Fibroblast of villous mesenchyme (primary cell): ENCODE data around the gene PTBP2. TPM values are rescaled to one million over a fixed set of nuclear protein-coding genes. Genes with fewer than 3 reads are reported as not detected.

ENCODE experiments used
- DNase-seq: peaks from one replicate; pipeline ENCODE4 v3.0.0-alpha.2; 2010; ENCODE audit warnings: low read depth
- H3K4me3 ChIP-seq: 2 replicates; pipeline ENCODE4 v1.5.1; 2011; ENCODE audit warnings: low read depth, mild to moderate bottlenecking, low read length
- CTCF ChIP-seq: IDR thresholded peaks from 2 replicates; pipeline ENCODE4 v1.5.1; 2012; ENCODE audit warnings: low read depth, mild to moderate bottlenecking, low read length; ENCODE audit not compliant: insufficient read depth
- total RNA-seq: library from RNA; depleted of rRNA; stranded (reverse); fragments of >200 nt; gene quantifications from 2 replicates; pipeline ENCODE4 v1.2.3, GENCODE V29; 2012

PTBP2 gene
- total RNA-seq, 1 donor: 14.2 TPM

GRCh38 chr1:96727860-96728259, 6.3 kb downstream of the PTBP2 start:
- no peak for TF ChIP-seq CTCF
- no peak overlapping the region for H3K4me3 ChIP-seq
- DNase-seq: no peak

GRCh38 chr1:96730574-96731298, 9.2 kb downstream of the PTBP2 start:
- DNase-seq: peak; percentile 47
- H3K4me3 ChIP-seq: no peak overlapping the region
- TF ChIP-seq CTCF: no peak

GRCh38 chr1:96741335-96741734, 19.8 kb downstream of the PTBP2 start:
- no peak for DNase-seq
- no peak for TF ChIP-seq CTCF
- H3K4me3 ChIP-seq: no peak overlapping the region

DNA sequence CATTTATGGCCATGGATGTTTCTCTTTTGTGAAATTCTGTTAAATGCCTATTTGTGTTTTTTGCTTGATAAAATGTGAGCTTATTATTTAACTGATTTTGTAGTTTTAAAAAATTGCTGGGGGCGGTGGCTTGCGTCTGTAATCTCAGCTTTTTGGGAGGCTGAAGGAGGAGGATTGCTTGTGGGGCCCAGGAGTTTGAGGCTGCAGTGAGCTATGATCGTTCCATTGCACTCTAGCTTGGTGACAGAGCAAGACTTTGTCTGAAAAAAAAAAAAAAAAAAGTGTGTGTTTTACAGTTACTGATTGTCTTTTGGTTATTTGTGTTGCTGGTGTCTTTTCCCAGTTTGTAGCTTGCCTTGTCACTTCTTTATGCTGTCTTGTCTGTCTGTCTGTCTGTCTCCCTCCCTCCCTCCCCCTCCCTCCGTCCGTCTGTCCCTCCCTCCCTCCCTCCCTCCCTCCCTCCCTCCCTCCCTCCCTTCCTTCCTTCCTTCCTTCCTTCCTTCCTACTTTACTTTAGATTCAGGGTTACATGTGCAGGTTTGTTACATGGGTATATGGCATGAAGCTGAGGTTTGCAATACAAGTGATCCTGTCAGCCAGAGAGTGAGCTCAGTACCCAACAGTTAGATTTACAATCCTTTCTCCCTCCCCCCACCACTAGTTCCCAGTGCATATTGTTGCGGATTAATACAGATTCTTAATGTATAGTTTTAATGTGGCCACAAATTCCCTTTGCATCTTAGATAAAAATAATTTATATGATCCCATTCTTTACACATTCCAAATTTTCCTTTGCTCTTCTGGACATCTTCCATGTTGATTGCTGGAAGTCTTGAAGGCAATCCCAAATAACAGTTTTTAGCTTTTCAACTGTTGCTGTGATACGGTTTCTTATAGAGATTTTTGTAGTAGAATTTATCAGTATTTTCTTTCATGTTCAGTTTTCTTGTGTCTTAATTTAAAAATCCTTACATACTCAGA, 25.1 kb downstream of the PTBP2 start:
- H3K4me3 ChIP-seq: no peak overlapping the region
- TF ChIP-seq CTCF: no peak
- no peak for DNase-seq

GRCh38 chr1:96747565-96747964, 26.0 kb downstream of the PTBP2 start:
- no peak for TF ChIP-seq CTCF
- no peak for DNase-seq
- H3K4me3 ChIP-seq: no peak overlapping the region

- no peak for TF ChIP-seq CTCF
- no peak for DNase-seq
- no peak overlapping the region for H3K4me3 ChIP-seq
Observed at GRCh38 chr1:96748078-96748477, 26.5 kb downstream of the PTBP2 start.
